ENCODE data around the gene ALOX12B. TPM values are rescaled to one million over a fixed set of nuclear protein-coding genes. Genes with fewer than 3 reads are reported as not detected.

The ALOX12B gene
- total RNA-seq, 5 donors from 2014 or later (not counting 1 experiment from before 2014, with no cell fraction given) = 0.63 to 1.1 (median 0.81) TPM; not detected in 1

DNA sequence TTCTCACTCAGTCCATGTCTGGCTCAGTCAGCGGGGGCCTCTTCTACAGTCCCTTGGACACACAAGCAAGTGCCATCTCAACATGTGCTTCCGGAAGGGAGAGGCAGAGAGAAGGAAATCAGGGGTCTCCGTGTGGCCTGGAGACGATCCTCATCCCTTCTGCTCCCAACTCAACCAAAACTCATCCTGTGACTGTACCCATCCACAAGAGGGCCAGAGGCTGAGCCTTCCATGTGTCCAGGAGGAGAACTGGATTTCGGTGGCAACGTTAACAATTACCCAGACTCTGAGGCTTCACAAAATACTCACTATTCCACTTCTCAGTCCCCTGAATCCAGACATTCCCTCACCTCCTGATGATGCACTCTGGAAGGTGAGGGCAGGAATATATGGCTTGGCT, 7.8 kb upstream of the ALOX12B start:
- no peaks in the 10 kb centered on the region for H3K36me3 ChIP-seq (ENCODE audit: control insufficient read depth in 2 of 2, extremely low read depth in 1 of 2, insufficient read depth in 1 of 2, low read length in 1 of 2)
- Mint-ChIP-seq H3K36me3 (no peaks in the 10 kb centered on the region), H3K27me3 (peaks cover 3 to 18% of the 10 kb centered on the region in 2 donors), H3K9me3 (no peaks in the 10 kb centered on the region), H3K4me1 (peaks cover 12 to 25% (median 21%) of the 10 kb centered on the region in 3 donors), H3K4me3 (peak overlapping the region in 1 of 3 donors; percentile 74), H3K27ac (peak overlapping the region in 1 of 2 donors; percentile 24)
- ATAC-seq (replicated peaks in 1 of 4) = no peak
- H3K4me3 ChIP-seq (ENCODE audit: control insufficient read depth in 1 of 2, extremely low read depth in 1 of 2, low read length in 1 of 2) = no peak overlapping the region
- peaks cover 0 to 13% of the 10 kb centered on the region in 2 experiments for H3K4me1 ChIP-seq (ENCODE audit: control insufficient read depth in 1 of 2, extremely low read depth in 1 of 2, insufficient read depth in 2 of 2, low read length in 2 of 2)
- no peaks in the 10 kb centered on the region for H3K9me3 ChIP-seq
- H3K27ac ChIP-seq (ENCODE audit: low read length) = no peak overlapping the region
- H3K27me3 ChIP-seq (replicated peaks in 1 of 2; ENCODE audit: control insufficient read depth in 2 of 2, extremely low read depth in 1 of 2, insufficient read depth in 2 of 2, low read length in 1 of 2) = peaks cover 0 to 38% of the 10 kb centered on the region in 2 experiments
- 78% methylated on average over 4 of the region's 6 CpGs for whole genome bisulfite sequencing (ENCODE audit: insufficient coverage)
- ChIA-PET POLR2A (no interaction called here), CTCF (interaction anchor here (1.6 to 2.0 kb wide), 2 partner anchors 9 to 206 kb away, joined by 4 to 10 read pairs; no protein-coding TSS in a partner anchor)
- no peak for DNase-seq

DNA sequence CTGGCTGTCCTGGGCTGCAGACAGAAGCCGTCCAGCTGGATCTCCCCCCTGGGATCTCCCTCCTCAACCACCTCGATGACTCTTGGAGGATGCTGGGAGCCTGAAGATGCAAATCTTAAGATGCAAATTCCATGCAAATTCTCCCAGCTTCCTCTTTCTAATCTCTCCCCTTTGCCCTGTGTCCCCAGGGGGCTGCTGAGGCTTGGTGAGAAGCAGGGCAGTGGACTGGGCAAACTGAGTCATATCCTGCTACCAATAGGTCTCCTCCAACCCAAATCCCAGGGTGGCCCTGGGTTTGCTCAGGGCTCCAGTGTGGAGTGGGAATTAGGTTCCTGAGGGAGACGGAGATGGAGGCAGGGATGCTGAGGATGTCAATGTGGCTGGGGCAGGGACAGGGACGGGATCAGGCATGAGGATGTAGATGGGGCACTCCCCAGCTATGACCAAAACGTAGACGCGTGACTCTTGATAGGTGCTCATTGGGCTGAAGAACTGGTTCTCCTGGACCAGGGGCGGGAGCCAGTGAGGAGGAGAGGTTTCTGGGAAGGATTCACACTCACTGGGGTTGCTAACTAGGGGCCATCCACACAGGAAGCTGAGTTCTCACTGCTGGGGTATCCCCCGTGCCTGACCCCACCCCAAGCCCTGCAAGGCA, 3.6 kb upstream of the ALOX12B start:
- Mint-ChIP-seq H3K27me3 (peaks cover 24 to 38% of the 10 kb centered on the region in 2 donors), H3K9me3 (no peaks in the 10 kb centered on the region), H3K36me3 (no peaks in the 10 kb centered on the region), H3K27ac (no peak overlapping the region), H3K4me1 (peaks cover 12 to 21% (median 18%) of the 10 kb centered on the region in 3 donors), H3K4me3 (no peak overlapping the region)
- no peaks in the 10 kb centered on the region for H3K36me3 ChIP-seq (ENCODE audit: control insufficient read depth in 2 of 2, extremely low read depth in 1 of 2, insufficient read depth in 1 of 2, low read length in 1 of 2)
- H3K9me3 ChIP-seq = no peaks in the 10 kb centered on the region
- no peak overlapping the region for H3K4me3 ChIP-seq (ENCODE audit: control insufficient read depth in 1 of 2, extremely low read depth in 1 of 2, low read length in 1 of 2)
- WGBS (ENCODE audit: insufficient coverage) = 36% methylated on average over 3 of the region's 9 CpGs
- peaks cover 2 to 60% of the 10 kb centered on the region in 2 experiments for H3K27me3 ChIP-seq (replicated peaks in 1 of 2; ENCODE audit: control insufficient read depth in 2 of 2, extremely low read depth in 1 of 2, insufficient read depth in 2 of 2, low read length in 1 of 2)
- ChIA-PET POLR2A (no interaction called here), CTCF (interaction anchor here (0.6 to 1.7 kb wide), 4 partner anchors 19 to 807 kb away, joined by 3 to 7 read pairs (median 4); no protein-coding TSS in a partner anchor)
- DNase-seq (no peak), ATAC-seq (replicated peaks in 1 of 4) (no peak)
- peaks cover 0 to 13% of the 10 kb centered on the region in 2 experiments for H3K4me1 ChIP-seq (ENCODE audit: control insufficient read depth in 1 of 2, extremely low read depth in 1 of 2, insufficient read depth in 2 of 2, low read length in 2 of 2)
- H3K27ac ChIP-seq (ENCODE audit: low read length) = no peak overlapping the region

DNA sequence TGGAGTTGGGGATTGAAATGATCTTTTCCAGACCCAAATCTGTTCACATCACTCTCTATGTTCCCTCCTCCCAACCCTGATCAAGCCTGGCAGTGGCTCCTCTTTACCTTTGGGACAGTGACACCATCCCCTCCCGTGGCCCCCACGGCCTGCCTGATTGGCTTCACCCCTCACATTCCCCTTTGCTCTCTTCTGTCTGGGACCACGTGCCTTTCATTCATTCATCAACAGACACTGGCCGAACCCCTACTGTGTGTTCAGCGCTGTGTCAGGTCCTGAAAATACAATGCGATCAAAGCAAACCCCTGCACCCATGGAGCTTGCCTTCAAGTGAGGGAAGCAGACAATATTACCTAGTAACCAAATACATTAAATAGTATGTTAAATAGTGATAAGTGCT, 2.2 kb upstream of the ALOX12B start:
- H3K4me1 Mint-ChIP-seq = peaks cover 7 to 14% (median 10%) of the 10 kb centered on the region in 3 donors
- Histone ChIP-seq H3K4me1 (ENCODE audit: control insufficient read depth in 1 of 2, extremely low read depth in 1 of 2, insufficient read depth in 2 of 2, low read length in 2 of 2) (peaks cover 0 to 9% of the 10 kb centered on the region in 2 experiments), H3K9me3 (no peaks in the 10 kb centered on the region), H3K36me3 (ENCODE audit: control insufficient read depth in 2 of 2, extremely low read depth in 1 of 2, insufficient read depth in 1 of 2, low read length in 1 of 2) (no peaks in the 10 kb centered on the region), H3K27me3 (replicated peaks in 1 of 2; ENCODE audit: control insufficient read depth in 2 of 2, extremely low read depth in 1 of 2, insufficient read depth in 2 of 2, low read length in 1 of 2) (peaks cover 2 to 64% of the 10 kb centered on the region in 2 experiments), H3K4me3 (ENCODE audit: control insufficient read depth in 1 of 2, extremely low read depth in 1 of 2, low read length in 1 of 2) (no peak overlapping the region), H3K27ac (ENCODE audit: low read length) (no peak overlapping the region)
- H3K27ac Mint-ChIP-seq = peak overlapping the region in 1 of 2 donors; percentile 52
- H3K27me3 Mint-ChIP-seq = peaks cover 24 to 42% of the 10 kb centered on the region in 2 donors
- ATAC-seq (replicated peaks in 1 of 4) = no peak
- no peak overlapping the region for H3K4me3 Mint-ChIP-seq
- 71% methylated on average over 4 of the region's 6 CpGs for WGBS (ENCODE audit: insufficient coverage)
- no peak for DNase-seq
- POLR2A ChIA-PET = no interaction called here
- no peaks in the 10 kb centered on the region for H3K9me3 Mint-ChIP-seq
- CTCF ChIA-PET = no interaction called here
- no peaks in the 10 kb centered on the region for H3K36me3 Mint-ChIP-seq

DNA sequence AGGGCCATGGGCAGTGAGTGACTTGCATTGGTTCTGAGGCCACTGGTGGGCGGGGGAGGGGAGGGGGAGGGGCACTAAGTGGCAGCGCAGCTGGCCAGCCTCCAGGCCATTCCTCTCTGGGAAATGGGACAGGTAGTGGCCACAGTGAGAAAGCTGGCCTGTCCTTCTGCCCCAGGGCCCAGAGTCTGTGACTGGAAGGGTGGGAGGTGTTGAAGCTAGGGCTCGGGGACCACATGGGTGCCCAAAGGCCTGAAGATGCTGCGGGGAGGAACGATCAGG, 375 bp upstream of the ALOX12B start:
- H3K27me3 ChIP-seq (replicated peaks in 1 of 2; ENCODE audit: control insufficient read depth in 2 of 2, extremely low read depth in 1 of 2, insufficient read depth in 2 of 2, low read length in 1 of 2) = peaks cover 2 to 62% of the 10 kb centered on the region in 2 experiments
- H3K4me1 ChIP-seq (ENCODE audit: control insufficient read depth in 1 of 2, extremely low read depth in 1 of 2, insufficient read depth in 2 of 2, low read length in 2 of 2) = no peaks in the 10 kb centered on the region
- ATAC-seq (replicated peaks in 1 of 4) = no peak
- no peaks in the 10 kb centered on the region for H3K9me3 ChIP-seq
- no peak overlapping the region for H3K4me3 ChIP-seq (ENCODE audit: control insufficient read depth in 1 of 2, extremely low read depth in 1 of 2, low read length in 1 of 2)
- H3K27ac ChIP-seq (ENCODE audit: low read length) = no peak overlapping the region
- no peaks in the 10 kb centered on the region for H3K36me3 ChIP-seq (ENCODE audit: control insufficient read depth in 2 of 2, extremely low read depth in 1 of 2, insufficient read depth in 1 of 2, low read length in 1 of 2)
- ChIA-PET CTCF (interaction anchor here (0.7 to 1.0 kb wide), 3 partner anchors 14 to 37 kb away, joined by 3 to 5 read pairs (median 3); no protein-coding TSS in a partner anchor), POLR2A (no interaction called here)
- no peak for DNase-seq
- Mint-ChIP-seq H3K36me3 (no peaks in the 10 kb centered on the region), H3K9me3 (no peaks in the 10 kb centered on the region), H3K4me1 (peaks cover 0 to 5% (median 0%) of the 10 kb centered on the region in 3 donors), H3K27ac (no peak overlapping the region), H3K27me3 (peaks cover 24 to 44% of the 10 kb centered on the region in 2 donors), H3K4me3 (no peak overlapping the region)
- 86% methylated on average over 4 of the region's 5 CpGs for WGBS (ENCODE audit: insufficient coverage)

DNA sequence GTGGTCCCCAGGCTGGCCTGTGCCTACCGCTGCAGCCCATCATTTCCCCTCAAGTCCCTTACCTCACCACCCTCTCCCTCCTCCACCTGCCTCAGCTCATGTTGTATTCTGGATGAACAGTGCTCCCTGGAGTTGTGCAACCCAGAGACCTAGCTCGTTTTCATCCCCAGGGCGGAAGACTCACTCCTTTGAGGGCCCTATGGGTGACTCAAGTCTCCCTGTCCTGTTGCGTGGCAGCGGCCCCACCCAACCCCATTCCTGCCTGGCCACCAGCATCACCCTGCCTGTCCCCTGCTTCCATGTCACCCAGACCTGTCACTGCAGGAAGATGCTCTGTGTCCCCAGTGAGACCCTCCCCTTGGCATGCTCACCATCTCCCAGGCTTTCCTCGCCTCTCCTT, 3.3 kb downstream of the ALOX12B start:
- Mint-ChIP-seq H3K36me3 (peaks cover 4% of the 10 kb centered on the region), H3K27ac (no peak overlapping the region), H3K9me3 (no peaks in the 10 kb centered on the region), H3K27me3 (peaks cover 16 to 20% of the 10 kb centered on the region in 2 donors), H3K4me3 (no peak overlapping the region), H3K4me1 (peaks cover 11 to 13% (median 11%) of the 10 kb centered on the region in 3 donors)
- DNase-seq (no peak), ATAC-seq (replicated peaks in 1 of 4) (no peak)
- Histone ChIP-seq H3K9me3 (no peaks in the 10 kb centered on the region), H3K4me3 (ENCODE audit: control insufficient read depth in 1 of 2, extremely low read depth in 1 of 2, low read length in 1 of 2) (no peak overlapping the region), H3K27ac (ENCODE audit: low read length) (no peak overlapping the region), H3K4me1 (ENCODE audit: control insufficient read depth in 1 of 2, extremely low read depth in 1 of 2, insufficient read depth in 2 of 2, low read length in 2 of 2) (peaks cover under 1 to 10% of the 10 kb centered on the region in 2 experiments), H3K36me3 (ENCODE audit: control insufficient read depth in 2 of 2, extremely low read depth in 1 of 2, insufficient read depth in 1 of 2, low read length in 1 of 2) (no peaks in the 10 kb centered on the region), H3K27me3 (replicated peaks in 1 of 2; ENCODE audit: control insufficient read depth in 2 of 2, extremely low read depth in 1 of 2, insufficient read depth in 2 of 2, low read length in 1 of 2) (peaks cover 2 to 37% of the 10 kb centered on the region in 2 experiments)
- CTCF ChIA-PET = interaction anchor here in 1 of 2 donors (0.8 kb wide), 1 partner anchor 445 kb away, joined by 3 read pairs; no protein-coding TSS in a partner anchor
- 91% methylated on average over 4 of the region's 6 CpGs for WGBS (ENCODE audit: insufficient coverage)
- POLR2A ChIA-PET = interaction anchor here in 1 of 2 donors (1.5 kb wide), 1 partner anchor 23 kb away, joined by 3 read pairs; no protein-coding TSS in a partner anchor

DNA sequence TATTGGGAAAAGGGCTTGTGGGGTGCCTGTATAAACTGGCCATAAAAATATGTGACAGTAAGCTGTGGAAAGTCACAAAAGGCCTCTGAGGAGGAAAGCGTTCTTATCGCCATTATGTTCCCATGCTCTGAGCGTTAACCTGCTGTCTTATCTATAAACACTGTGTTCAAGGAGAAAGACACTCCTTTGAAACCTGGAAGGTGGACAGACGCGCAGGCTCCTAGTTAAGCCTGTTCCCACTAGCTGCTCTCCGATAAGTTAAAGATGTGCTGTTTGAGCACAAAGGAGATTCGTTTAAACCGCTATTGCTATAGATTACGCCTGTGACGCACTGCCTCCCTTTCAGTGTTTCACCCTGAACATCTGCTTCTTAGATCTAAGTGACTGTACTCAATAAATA, 5.2 kb downstream of the ALOX12B start:
- Mint-ChIP-seq H3K27me3 (peaks cover 8 to 15% of the 10 kb centered on the region in 2 donors), H3K36me3 (peaks cover 4% of the 10 kb centered on the region), H3K9me3 (no peaks in the 10 kb centered on the region), H3K27ac (no peak overlapping the region), H3K4me1 (peaks cover 14 to 18% (median 14%) of the 10 kb centered on the region in 3 donors), H3K4me3 (no peak overlapping the region)
- Histone ChIP-seq H3K9me3 (no peaks in the 10 kb centered on the region), H3K27ac (ENCODE audit: low read length) (no peak overlapping the region), H3K4me3 (ENCODE audit: control insufficient read depth in 1 of 2, extremely low read depth in 1 of 2, low read length in 1 of 2) (no peak overlapping the region), H3K27me3 (replicated peaks in 1 of 2; ENCODE audit: control insufficient read depth in 2 of 2, extremely low read depth in 1 of 2, insufficient read depth in 2 of 2, low read length in 1 of 2) (peaks cover 1 to 28% of the 10 kb centered on the region in 2 experiments), H3K4me1 (ENCODE audit: control insufficient read depth in 1 of 2, extremely low read depth in 1 of 2, insufficient read depth in 2 of 2, low read length in 2 of 2) (peaks cover 2 to 19% of the 10 kb centered on the region in 2 experiments), H3K36me3 (ENCODE audit: control insufficient read depth in 2 of 2, extremely low read depth in 1 of 2, insufficient read depth in 1 of 2, low read length in 1 of 2) (no peaks in the 10 kb centered on the region)
- ChIA-PET POLR2A (no interaction called here), CTCF (no interaction called here)
- DNase-seq = no peak
- WGBS (ENCODE audit: insufficient coverage) = 87% methylated on average over 7 of the region's 10 CpGs
- no peak for ATAC-seq (replicated peaks in 1 of 4)
